Amniotic stem cell (primary cell): ENCODE results near the gene ASTN2.

Source experiments
- DNase-seq: peaks from one replicate; lab custom pipeline; 2025; lab: John Stamatoyannopoulos, UW

The ASTN2 gene

DNA sequence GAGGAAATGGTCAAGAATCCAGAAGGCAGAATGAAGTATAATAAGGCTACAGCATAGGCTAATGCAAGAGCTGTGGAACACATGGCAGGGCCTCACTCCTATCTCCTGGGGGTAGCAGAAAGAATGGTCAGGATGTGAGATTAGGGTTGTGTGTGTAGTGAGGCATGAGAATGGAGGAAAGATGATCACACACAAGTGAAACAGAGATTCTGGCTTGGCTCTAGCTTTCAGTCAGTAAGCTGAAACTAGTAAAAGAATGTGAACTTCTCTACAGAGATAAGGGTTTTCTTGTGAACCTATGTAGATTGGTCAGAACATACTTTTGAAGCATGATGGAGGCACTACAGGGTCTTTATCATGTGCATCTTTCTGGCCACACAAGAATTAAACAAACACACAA lies 298.8 kb downstream of the ASTN2 start:
- no peak for DNase-seq

GRCh38 chr9:117114768-117115167 lies 300.1 kb downstream of the ASTN2 start:
- DNase-seq = no peak

DNA sequence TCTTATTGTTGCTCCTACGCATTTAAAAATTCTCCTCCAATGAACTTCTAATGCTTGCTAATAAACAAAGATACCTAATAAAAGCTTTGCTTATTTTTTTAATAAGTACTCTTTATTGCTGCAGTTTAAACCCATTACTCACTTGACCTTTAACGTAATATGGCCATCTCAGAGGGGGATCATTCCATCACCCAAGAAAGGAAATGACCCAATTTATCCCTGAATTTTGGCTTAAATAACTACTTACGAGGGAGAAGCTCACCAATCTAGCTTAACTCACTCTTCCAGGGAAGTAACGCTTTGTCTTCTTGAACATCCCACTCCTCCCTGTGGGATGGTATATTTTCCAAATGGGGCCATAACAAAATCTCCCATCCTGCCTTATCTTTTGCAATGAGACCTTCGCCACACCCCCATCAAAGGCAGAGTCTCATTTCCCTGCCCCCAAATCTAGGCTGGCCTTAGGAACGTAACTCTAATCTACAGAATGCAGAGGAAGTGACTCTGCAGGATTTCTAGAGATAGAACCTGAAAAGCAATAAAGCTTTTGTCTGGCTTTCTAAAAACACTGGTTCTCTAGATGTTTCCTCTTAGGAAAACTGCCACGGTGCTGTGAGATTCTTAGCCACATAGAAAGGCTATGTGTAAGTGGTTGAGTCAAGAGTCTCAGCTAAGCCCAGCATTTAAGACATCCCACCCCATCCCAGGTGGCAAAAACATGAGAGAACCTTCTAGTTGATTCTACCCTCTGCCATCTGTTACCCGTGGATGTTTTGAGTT lies 310.0 kb downstream of the ASTN2 start:
- DNase-seq = no peak

DNA sequence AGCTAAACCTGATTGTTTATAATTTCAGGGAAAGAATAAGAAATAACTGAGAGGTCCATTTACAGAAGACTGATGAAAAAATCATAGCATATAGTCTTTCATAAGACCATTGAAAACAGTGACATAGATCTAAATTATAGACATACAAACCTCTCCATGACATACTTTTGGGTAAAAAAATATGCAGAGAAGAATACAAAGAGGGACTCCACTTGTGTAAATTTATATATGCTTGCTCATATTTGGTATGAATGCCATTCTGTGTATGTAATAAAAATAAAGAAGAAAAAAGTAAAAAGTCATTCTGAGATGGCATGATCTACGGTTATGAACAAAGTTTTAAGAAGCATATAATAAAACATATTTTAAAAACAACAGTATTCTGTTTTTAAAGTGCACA lies 310.7 kb downstream of the ASTN2 start:
- no peak for DNase-seq

DNA sequence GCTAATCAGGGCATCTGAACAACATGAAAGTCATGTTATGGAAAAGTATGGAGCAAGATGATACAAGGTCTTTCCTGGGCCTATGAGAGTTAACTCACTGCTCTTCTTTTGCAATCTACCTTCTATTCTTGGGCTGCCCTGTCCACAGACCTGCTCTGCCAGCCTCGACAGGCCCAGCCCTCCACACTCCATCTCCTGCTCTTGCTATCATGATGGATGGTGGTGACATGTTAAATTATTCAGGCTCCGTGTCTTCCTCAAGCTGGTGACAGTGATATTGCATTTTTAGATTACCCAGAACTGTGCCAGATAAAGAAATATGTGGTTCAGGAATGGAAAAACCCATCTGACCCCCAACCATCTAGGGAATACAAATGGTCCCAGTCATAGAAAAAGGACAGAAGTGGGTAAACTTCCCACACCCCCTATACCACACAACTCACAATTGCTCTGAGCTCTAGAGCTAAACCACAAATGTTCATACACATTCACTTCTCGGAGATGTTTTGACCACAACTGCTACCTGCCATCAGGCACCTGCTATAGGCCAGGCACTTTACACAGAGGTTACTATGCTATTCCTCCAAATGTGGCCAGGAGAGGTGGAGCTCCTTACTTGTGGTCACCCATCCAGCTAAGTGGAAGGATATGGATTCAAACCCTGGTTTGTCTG lies 311.3 kb downstream of the ASTN2 start:
- DNase-seq = no peak

GRCh38 chr9:117101008-117101407 lies 313.8 kb downstream of the ASTN2 start:
- no peak for DNase-seq

- DNase-seq = no peak
These were observed 316.5 kb downstream of the ASTN2 start for GRCh38 chr9:117098331-117098730.

DNA sequence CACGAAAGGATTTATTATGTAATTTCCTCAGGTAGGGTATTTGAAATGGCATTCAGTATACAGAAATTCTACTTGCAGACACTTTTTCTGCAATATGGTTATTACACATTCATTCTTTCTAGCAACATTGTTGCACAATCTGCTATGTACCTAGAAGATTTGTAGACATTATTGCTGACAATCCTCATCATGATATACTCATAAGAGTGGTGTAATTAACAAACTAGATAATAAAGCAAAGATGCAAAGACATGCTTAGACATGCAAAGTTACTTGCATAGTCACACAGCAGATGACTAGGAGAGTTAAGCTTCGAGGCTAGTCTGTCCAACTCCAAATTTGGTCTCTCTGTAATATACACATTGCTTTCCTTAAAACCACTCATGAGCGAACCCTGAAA lies 317.1 kb downstream of the ASTN2 start:
- DNase-seq = no peak

- DNase-seq = no peak
These were observed 318.7 kb downstream of the ASTN2 start for GRCh38 chr9:117096138-117096537.

- no peak for DNase-seq
These were observed 319.8 kb downstream of the ASTN2 start for GRCh38 chr9:117095081-117095480.

DNA sequence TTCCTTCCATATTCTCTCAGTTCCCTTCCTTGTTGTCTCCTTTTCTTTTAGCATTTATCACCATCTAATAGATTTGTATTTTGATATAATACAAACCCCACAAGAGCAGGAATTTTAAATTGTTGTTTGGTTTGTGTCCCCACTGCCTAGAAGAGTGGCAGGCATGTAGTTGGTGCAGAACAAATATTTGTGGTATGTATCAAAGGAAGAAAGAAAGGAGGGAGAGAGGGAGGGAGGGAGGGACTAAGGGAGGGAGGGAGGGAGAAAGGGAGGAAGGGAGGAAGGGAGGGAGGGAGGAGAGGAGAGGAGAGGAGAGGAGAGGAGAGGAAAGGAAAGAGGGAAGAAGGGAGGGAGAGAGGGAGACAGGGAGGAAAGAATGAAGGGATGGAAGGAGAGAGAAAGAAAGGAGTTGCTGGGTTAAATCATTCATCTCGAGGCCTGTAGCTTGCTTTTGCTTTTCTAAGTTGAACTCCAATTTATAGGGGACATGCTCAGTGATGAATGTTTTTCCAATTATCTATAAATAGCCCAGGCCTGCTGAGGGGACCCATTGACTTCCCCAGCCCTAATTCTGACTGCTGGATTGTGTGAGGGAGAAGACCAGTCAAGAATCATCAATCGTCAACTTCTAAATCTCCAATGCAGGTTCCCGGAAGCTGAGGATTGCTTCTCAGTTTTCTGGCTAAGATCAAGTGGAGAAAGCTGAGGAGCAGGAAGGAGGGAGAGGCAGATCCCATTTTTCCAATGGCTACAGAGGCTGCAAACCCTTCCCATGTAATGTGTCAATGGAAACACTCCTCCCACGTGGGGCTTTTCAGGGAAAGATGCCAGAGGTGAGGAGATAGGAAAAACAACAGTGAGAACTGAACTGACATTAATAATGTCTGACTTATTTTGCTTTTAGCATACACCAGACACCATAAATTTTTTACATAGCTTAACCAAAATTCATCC lies 320.7 kb downstream of the ASTN2 start:
- no peak for DNase-seq

GRCh38 chr9:117092582-117092981 lies 322.3 kb downstream of the ASTN2 start:
- no peak for DNase-seq

GRCh38 chr9:117091529-117091928 lies 323.3 kb downstream of the ASTN2 start:
- DNase-seq = no peak

DNA sequence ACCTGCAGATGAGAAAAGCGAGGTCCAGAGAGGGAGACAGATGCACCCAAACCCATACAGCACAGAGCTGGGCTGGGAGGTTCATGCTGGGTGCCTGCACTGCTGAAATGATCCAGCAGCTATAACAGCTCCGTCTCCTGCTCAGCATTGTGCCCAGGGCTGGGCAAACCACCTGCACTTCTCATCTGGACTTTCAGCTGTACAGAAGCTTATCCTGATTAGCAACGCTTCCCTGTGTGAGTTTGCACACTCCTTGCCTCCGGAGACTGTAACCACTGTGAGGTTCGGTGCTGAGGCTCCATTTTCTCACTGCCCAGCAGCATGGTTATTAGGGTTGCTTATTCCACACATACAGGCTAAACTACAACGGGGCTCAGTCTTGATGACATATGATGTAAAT lies 326.1 kb downstream of the ASTN2 start:
- DNase-seq = no peak

DNA sequence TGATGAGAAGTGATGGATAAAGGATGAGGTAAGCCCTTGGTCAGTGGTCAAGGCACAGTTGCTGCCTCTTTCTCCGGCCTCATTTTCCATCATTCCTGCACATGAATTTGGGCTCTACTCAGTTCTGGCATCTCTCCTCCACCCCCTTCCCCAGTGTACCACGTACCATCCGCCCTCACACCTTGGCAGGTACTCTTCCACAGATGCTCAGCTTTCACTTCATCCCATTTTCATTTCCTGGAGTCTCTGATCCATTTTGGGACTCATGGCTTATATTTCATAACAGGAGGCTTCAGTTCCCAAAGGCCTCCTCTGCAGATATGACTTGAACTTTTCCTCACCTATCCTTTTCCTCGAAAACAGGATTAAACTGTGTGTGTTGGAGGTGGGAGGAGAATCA lies 326.7 kb downstream of the ASTN2 start:
- no peak for DNase-seq

DNA sequence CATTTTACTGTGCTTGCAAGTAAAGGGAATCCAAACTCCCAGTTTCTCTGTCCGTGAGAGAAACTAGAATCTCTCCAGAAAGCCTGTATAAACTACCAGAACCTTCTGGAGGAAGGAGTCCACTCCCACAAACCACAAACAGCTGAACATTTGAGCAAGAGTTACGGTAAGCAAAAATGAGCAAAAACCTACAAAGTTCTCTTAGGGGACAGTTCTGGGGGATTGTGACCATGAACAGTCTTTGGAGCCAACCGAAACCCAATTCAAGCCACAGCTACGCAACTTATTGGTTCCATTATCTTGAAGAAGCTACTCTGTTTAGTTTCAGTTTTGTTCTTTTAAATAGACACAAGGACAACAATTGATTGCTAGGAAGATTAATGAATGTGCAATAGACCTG lies 330.6 kb downstream of the ASTN2 start:
- no peak for DNase-seq

GRCh38 chr9:117083559-117083958 lies 331.3 kb downstream of the ASTN2 start:
- DNase-seq = no peak

DNA sequence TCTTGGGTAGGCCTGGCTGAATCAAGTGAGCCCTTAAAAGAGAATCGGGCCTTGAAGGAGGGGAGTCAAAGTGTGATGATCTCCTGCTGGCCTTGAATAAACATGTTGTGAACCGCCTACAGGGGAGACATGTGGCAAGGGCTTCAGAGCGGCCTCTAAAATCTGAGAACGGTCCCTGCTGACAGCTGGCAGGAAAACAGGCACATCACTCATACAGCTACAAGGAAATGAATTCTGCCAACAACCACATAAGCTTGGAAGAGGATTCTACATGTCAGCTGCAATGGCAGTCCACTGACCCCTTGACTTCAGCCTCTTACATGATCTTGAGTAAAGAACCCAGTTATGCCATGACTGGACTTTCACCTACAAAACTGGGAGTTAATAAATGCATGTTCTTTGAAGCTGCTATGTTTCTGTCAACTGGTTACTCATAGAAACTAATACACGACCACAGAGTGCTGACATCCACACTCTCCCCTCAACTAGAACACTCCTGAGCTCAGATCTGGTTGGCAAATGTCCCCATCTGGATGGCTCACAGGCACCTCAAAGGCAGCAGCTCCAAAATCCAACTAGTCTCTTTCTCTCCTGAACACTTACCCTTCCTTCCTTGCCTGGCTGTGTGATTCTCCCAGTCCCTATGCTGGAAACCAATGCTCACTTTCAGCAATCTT lies 333.1 kb downstream of the ASTN2 start:
- no peak for DNase-seq

DNA sequence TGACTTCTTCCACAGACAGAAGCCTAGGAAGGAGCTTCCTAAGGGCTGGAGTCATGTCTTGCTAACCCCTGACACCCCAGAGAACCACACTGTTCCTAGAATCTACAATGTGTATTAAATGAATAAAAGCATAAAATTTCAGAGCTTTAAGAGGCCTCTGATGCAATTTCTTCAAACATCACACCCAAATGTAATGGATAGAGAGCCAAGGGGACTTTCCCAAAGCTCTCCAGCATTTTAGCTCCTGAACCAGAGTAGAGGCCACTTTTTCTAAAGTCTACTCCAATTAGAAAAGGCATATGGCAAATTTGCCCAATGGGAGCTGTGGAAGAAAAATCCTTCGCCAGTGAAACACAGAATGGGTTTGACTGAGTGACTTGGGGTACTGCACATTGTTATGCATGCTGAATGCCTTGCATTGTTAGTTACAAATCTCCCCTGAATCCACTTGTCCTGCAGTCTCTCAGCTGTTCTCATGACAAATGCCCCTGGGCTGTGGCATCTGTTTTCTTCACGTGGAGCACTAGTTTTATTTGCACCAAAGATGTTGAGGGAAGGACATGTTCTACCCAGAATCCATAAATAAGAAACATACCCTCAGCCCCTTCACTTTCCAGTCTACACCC lies 334.0 kb downstream of the ASTN2 start:
- DNase-seq = no peak

GRCh38 chr9:117076571-117077290 lies 338.1 kb downstream of the ASTN2 start:
- DNase-seq = no peak

GRCh38 chr9:117075636-117076035 lies 339.2 kb downstream of the ASTN2 start:
- DNase-seq = no peak
